DMS153 (cell line): ENCODE measurements around the gene ADK.
A peak's percentile ranks its signal among the peaks of the same experiment; 100 is the strongest.
"Not testable (repeated sequence)": the region's sequence is repeated elsewhere in the genome, so short reads cannot be mapped to it uniquely, and the experiment has no call there.

ENCODE experiments used
- DNase-seq: peaks from one replicate; lab custom pipeline; 2025; lab: John Stamatoyannopoulos, UW

The ADK gene

DNA sequence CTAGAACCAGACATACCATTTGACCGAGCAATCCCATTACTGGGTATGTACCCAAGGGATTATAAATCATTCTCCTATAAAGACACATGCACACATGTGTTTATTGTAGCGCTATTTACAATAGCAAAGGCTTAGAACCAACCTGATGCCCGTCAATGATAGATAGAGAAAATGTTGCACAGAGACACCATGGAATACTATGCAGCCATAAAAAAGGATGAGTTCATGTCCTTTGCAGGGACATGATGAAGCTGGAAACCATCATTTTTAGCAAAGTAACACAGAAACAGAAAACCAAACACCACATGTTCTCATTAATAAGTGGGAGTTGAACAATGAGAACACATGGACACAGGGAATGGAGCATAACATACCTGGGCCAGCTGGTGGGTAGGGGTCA, 202.0 kb downstream of the ADK start:
- DNase-seq: not testable (repeated sequence)

DNA sequence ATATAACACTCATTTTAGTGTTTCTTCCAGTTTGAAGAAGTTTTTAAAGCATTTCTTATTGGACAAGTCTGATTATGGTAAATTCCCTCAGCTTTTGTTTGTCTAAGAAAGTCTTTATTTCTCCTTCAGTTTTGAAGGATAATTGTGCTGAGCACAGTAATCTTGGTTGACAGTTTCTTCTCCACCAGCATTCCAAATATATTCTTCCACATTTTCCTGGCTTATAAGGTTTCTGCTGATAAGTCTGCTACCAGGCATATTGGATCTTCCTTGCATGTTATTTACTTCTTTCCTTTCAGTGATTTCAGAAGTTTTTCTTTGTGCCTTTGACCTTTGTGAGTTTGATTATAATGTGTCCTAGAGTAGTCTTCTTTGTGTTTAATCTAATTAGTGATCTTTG, 210.7 kb downstream of the ADK start:
- DNase-seq: no peak

DNA sequence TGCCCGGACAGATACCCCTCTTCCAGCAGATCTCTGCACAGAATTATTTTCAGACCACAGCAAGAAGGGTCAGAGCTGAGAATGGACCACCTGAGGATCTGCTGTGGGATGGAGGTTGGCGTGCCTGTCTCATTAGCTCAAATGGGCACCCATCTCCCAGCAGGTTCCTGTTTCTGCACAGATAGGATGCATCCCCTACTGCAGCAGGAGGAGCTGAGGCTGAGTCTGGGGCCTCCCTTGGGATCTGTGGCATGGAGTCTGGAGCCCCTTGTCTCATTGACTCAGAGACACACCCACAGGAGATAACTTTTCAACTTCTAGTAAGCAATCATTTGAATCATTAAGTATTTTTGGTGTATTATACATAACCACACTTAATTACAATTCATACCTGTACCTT, 212.7 kb downstream of the ADK start:
- DNase-seq: no peak

DNA sequence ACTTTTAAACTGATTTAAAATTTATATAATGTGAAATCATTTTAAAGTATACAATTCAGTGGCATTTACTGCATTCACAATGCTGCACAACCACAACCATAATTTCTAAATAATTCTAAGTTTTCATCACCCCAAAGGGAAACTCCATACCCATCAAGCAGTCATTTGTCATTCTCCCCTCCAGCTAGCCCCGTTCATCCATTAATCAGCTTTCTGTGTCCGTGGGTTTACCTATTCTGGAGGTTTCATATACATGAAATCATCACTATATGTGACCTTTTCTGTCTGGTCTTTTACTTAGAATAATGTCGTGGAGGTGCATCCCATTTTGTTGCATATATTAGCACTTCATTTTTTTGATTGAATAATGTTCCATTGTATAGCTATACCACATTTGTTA, 214.1 kb downstream of the ADK start:
- no peak for DNase-seq

GRCh38 chr10:74371696-74372095, 220.7 kb downstream of the ADK start:
- DNase-seq: no peak

DNA sequence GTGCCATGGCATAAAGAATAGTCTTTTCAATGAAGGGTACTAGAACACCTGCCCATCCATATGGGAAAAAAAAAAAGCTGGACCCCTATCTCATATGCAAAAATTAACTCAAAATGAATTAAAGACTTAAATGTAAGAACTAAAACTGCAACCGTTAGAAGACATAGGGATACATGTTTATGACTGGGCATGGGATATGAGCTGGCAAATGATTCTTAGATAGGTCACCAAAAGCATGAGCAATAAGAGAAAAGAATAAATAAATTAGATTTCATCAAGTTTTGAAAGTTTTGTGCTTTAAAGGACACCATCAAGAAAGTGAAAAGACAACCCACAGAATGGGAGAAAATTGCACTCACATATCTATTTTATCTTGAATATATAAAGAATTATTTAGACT, 222.0 kb downstream of the ADK start:
- no peak for DNase-seq

- DNase-seq: no peak
Observed at GRCh38 chr10:74377476-74377875, 226.5 kb downstream of the ADK start.

DNA sequence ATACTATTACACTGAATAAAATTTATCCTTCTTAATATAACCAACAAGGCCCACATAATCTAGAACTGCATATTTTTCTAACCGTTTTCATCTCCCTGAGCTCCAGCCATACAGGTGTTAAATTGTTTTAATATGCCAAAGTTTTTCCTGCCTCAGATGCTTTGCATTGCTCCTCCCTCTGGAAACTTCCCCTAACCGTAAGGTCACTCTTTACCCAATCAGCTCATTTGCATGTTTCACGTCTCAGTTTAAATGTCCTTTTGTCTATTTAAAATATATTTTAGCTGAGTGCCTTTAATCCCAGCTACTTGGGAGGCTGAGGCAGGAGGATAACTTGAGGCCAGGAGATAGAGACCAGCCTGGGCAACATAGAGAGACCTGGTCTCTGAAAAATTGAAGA, 228.5 kb downstream of the ADK start:
- DNase-seq: no peak

- no peak for DNase-seq
Observed at GRCh38 chr10:74380795-74381194, 229.8 kb downstream of the ADK start.

GRCh38 chr10:74381291-74381853, 230.4 kb downstream of the ADK start:
- no peak for DNase-seq

- DNase-seq: no peak
Observed at GRCh38 chr10:74382663-74383062, 231.6 kb downstream of the ADK start.

DNA sequence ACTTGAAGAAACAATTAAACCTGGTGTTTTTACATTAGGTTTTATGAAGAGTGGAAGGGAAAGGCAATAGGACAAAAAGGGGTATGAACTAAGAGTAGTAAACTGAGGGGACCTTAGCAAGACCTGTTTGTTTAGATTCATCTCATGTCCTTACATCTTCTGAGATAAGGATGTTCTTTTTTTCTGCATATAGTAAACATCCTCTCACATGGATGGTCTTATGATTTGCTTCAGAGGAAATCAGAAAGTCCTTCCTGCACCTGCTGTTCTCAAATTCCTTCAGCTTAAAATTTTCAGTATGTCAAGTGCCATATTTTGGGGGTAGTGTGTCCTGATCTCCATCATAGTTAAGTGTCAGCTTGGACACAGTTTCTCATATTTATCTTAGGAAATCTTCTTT, 232.6 kb downstream of the ADK start:
- DNase-seq: no peak

DNA sequence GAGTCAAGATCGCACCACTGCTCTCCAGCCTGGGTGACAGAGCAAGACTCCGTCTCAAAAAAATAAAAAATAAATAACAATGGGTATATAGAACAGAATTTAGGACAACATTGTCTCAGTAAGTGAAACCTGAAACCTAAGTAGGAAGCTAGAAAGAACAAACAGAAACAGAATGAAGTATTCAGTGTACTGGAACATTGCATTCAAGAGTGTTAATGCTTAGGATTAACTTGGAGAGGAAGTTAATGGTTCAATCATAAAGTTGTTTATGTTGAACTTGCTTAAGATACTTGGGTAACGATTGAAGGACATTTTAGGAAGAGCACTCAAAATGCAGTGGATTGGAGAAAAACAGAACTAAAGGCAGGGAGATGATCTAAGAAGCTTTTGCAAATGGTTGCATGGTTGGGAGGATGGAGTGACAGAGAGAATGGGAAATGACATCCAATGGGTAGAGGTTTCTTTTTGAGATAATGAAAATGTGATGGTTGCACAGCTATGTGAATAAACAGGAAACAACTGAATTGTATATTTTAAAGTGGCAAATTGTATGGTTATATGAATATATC, 233.7 kb downstream of the ADK start:
- no peak for DNase-seq

DNA sequence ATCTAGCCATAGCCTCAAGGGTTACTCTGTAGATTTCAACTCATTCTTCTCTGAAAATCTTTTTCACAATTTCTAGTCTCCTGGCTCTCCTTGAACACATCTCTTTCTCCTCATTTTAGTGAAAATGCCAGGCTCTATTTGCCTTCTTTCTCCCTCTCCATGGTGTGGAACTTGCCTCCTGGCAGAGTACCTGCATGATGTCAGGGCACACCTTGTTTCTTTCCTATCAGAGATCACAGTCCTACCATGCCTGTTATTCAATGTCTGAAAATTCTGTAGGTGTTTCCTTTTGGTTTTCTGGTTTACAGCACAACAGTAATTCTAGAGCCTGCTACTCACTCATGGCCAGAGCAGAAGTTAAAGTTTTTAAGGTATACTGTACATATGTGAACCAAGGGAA, 237.8 kb downstream of the ADK start:
- DNase-seq: no peak

- DNase-seq: no peak
Observed at GRCh38 chr10:74391786-74392185, 240.8 kb downstream of the ADK start.

GRCh38 chr10:74394416-74394969, 243.5 kb downstream of the ADK start:
- DNase-seq: no peak

DNA sequence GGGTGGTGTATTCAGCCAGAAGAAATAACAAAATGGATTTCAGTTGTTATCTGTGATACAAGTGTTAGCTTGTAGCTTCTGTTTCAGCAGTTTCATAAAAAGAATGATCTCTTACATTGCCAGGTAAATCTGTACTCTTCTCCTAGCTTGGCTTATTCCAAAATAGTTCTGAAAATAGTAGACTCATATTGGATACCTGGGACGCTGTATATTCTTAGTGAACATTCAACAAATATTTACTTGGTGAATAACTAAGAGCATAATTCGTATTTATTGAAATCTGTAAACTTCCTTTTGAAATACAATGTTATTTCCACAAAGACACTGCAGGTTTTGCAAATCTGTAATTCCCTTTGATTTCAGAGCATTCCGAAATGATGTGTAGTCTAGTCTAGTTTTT, 249.2 kb downstream of the ADK start:
- no peak for DNase-seq

DNA sequence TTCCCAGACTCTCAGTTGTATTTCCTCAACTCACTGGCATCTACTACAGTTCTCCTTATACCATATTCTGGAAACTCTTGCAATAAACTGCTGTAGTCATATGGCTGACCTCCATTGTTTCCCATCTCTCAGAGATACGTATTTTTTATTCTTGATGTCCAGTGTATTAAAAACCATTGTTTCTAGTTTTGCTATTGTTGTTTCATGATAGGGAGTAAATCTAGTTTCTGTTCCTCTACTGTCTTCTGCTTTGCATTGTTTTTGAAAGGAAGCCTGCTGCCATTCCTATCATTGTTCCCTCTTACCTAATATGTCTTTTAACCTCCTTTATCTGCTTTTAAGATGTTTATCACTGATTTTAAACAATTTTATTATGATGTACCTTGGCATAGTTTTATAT, 255.0 kb downstream of the ADK start:
- DNase-seq: no peak

DNA sequence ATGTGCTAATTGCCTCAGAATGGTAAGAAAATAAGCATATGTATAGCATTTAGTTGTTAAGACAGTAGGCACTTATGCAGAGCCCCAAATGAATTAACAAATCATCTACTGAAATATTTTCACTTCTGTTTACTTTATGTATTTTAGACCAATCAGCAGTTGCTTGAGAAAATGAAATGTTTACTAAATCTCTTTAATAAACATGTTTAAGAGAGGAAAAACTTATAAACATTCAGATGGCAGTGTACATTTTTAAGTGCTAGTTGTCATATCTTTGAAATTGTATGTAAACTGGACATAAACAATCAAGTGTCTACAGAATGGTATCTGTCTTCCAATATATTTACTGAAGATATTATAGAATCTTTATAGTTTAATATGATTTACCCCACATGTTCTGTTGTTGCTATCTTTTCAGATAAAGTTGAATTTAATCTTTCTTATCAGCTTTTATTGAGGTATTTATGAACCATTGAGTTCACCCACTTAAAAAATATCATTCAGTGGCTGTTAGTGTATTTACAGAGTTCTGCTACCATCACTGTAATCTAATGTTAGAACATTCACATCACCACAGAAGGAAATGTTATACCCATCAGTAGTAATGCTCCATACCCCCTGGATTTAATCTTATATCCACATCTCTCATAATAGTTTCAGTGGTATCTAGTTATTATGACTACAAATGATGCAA, 264.3 kb downstream of the ADK start:
- no peak for DNase-seq

DNA sequence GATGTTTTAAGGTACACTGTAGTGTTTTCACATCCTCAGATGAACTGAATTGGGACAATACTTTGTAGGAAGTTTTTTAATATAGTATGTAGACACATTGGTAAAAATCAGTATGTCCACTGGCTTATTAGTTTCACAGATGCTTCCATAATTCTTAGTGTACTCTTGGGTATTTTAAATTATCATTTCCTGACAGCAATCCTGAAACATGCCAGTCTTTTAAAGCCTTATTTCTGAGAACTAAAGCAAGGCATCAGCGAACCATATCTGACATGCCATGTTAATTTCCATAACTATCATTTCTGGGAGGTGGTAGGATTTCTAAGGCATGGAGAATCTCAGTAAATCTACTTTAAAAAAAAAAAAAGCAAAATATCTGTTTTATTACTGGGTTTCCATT, 266.4 kb downstream of the ADK start:
- no peak for DNase-seq

DNA sequence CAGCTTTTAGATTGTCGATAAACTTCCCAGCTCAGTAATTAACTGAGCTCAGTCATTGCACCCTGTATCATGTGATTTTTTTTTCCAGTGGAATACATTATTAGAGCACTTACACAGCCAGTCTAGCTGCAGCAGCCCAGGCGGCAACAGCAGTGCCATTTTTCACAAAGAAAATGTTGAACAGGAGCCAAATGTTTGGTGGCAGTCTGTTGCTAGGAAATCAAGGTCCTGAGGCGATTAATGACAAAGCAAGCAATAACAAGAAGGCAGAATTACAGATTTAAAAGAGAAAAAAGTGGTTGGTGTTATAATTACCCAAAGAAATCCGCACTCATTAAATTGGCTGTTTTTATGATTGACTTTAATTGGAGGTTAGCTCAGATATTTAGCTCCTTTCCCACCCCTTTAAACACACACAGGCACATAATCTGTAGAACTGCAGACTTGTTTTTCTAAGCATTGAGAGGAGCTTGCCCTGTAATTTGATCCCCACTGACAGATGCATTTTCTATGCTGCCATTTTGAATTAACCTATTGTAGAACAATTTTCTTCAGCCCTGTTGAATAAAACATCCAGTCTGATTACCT, 267.4 kb downstream of the ADK start:
- peak; percentile 98 for DNase-seq

- peak; percentile 60 for DNase-seq
Observed at GRCh38 chr10:74419491-74419951, 268.5 kb downstream of the ADK start.

DNA sequence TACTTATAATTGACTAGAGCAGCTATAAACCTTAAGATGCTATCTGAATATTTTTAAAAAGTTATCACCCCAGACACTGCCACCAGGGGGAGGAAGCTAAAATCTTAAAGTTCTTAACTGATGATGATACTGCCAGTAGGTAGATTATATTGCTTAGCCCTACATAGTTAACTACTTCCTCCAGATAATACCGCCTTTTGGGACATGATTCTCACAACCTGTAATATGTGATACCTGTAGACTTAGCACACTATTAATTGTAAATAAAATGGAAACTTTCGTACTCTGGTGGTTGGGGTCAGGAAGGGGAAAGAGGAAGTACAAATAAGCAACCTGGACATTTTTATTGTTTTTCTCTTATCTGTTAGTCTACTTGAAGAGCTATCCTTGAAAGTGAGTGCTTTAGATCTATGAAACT, 268.9 kb downstream of the ADK start:
- DNase-seq: no peak
